GM23248 (cell line): ENCODE measurements around the gene ZNF554. TPM values are rescaled to one million over a fixed set of nuclear protein-coding genes. Genes with fewer than 3 reads are reported as not detected.

Source experiments
- DNase-seq: peaks from one replicate; pipeline ENCODE4 v3.0.0-alpha.2; 2015
- H2AFZ ChIP-seq: fragments of 200-600 bp; sonication (generic); 2 replicates; pipeline ENCODE4 v1.6.1; 2016; ENCODE audit warnings: antibody characterized with exemption
- H3F3A ChIP-seq: fragments of 200-600 bp; sonication (generic); 2 replicates; pipeline ENCODE4 v1.6.1; 2016; ENCODE audit warnings: mild to moderate bottlenecking, antibody characterized with exemption, mixed run types; ENCODE audit not compliant: insufficient read depth
- H3K27ac ChIP-seq: fragments of 200-600 bp; sonication (generic); 2 replicates; pipeline ENCODE4 v1.5.1; 2016; ENCODE audit warnings: mild to moderate bottlenecking
- H3K27me3 ChIP-seq: fragments of 200-600 bp; sonication (generic); replicated peaks from 2 replicates; pipeline ENCODE4 v1.6.1; 2016; ENCODE audit warnings: mild to moderate bottlenecking; ENCODE audit not compliant: insufficient read depth
- H3K36me3 ChIP-seq: fragments of 200-600 bp; sonication (generic); 2 replicates; pipeline ENCODE4 v1.6.1; 2016; ENCODE audit warnings: low read depth, mild to moderate bottlenecking
- H3K4me1 ChIP-seq: fragments of 200-600 bp; sonication (generic); 2 replicates; pipeline ENCODE4 v1.6.1; 2016; ENCODE audit warnings: mild to moderate bottlenecking; ENCODE audit not compliant: insufficient read depth
- H3K4me2 ChIP-seq: fragments of 200-600 bp; sonication (generic); one replicate; pipeline ENCODE4 v1.6.1; 2016; ENCODE audit warnings: mild to moderate bottlenecking; ENCODE audit not compliant: unreplicated experiment
- H3K4me3 ChIP-seq: fragments of 200-600 bp; sonication (generic); 2 replicates; pipeline ENCODE4 v1.5.1; 2016; ENCODE audit warnings: mild to moderate bottlenecking
- H3K79me2 ChIP-seq: fragments of 200-600 bp; sonication (generic); 2 replicates; pipeline ENCODE4 v1.6.1; 2016; ENCODE audit warnings: mild to moderate bottlenecking; ENCODE audit not compliant: insufficient read depth
- H3K9ac ChIP-seq: fragments of 200-600 bp; sonication (generic); 2 replicates; pipeline ENCODE4 v1.6.1; 2016; ENCODE audit warnings: mild to moderate bottlenecking
- H3K9me2 ChIP-seq: fragments of 200-600 bp; sonication (generic); 2 replicates; pipeline ENCODE4 v1.6.1; 2016; ENCODE audit warnings: mixed run types, mild to moderate bottlenecking, moderate library complexity; ENCODE audit not compliant: insufficient read depth
- H3K9me3 ChIP-seq: fragments of 200-600 bp; sonication (generic); one replicate; pipeline ENCODE4 v1.6.1; 2017; ENCODE audit warnings: low read depth
- H4K20me1 ChIP-seq: fragments of 200-600 bp; sonication (generic); 2 replicates; pipeline ENCODE4 v1.6.0; 2016; ENCODE audit not compliant: insufficient read depth
- EZH2 ChIP-seq: fragments of 200-600 bp; sonication (generic); IDR thresholded peaks from 2 replicates; pipeline ENCODE4 v1.6.1; 2018; ENCODE audit warnings: antibody characterized with exemption, mild to moderate bottlenecking; ENCODE audit not compliant: insufficient read depth, poor library complexity, severe bottlenecking
- EZH2phosphoT487 ChIP-seq: fragments of 200-600 bp; sonication (generic); IDR thresholded peaks from 2 replicates; pipeline ENCODE4 v1.6.1; 2018; ENCODE audit warnings: antibody characterized with exemption, moderate library complexity, mild to moderate bottlenecking, low read depth; ENCODE audit not compliant: insufficient read depth
- WGBS, 2 experiments: methylation state at CpG; one replicate each; pipeline ENCODE4 v1.1.6; 2015 to 2017; ENCODE audit warnings: low lambda C conversion rate in 2 of 2, low coverage in 1 of 2; ENCODE audit errors: missing lambda C conversion rate in 2 of 2; 5-methylcytosine and 5-hydroxymethylcytosine counted together
- in situ Hi-C: fragments of 300-500 bp; cut with MboI; formaldehyde crosslinking; loops from 2 replicates; pipeline ENCODE4 v1.15.0; 2020
- polyA plus RNA-seq: library from polyadenylated mRNA; unstranded; fragments of >200 nt; fragmentation: Nextera tagmentation; extraction: Ambion mirVana; gene quantifications from 2 replicates; pipeline ENCODE4 v1.2.1, GENCODE V29; 2016
- total RNA-seq: library from RNA; depleted of rRNA; stranded (reverse); fragments of >200 nt; shearing (Covaris generic); gene quantifications from 2 replicates; pipeline ENCODE4 v1.2.3, GENCODE V29; 2014

ZNF554 gene
- total and polyA plus RNA-seq, 2 experiments from 2014 or later: 1.4 to 2.9 TPM

DNA sequence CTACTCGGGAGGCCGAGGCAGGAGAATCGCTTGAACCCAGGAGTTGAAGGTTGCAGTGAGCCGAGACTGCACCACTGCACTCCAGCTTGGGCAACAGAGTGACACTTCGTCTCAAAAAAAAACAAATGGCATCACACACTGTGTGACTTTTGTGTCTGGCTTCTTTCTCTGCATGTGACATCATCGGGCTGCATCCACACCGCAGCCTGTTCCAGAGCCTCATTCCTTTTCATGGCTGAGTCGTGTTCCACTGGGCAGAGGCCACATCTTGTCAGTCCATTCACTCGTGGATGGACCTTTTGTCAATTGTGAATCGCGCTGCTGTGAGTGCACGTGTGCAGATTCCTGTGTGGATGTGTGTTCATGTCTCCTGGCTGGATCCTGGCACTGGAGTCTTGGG is 26.1 kb upstream of the ZNF554 start:
- no peak overlapping the region for H3K4me3 ChIP-seq
- H3K36me3 ChIP-seq: no peaks in the 10 kb centered on the region
- in situ Hi-C loops: no loop called here
- no peak for DNase-seq
- H2AFZ ChIP-seq: no peak overlapping the region
- H3K9me3 ChIP-seq: no peaks in the 10 kb centered on the region
- no peak overlapping the region for H3K9ac ChIP-seq
- peaks cover 16% of the 10 kb centered on the region for H3K79me2 ChIP-seq
- H3K27me3 ChIP-seq: no peaks in the 10 kb centered on the region
- H3K9me2 ChIP-seq: no peaks in the 10 kb centered on the region
- no peaks in the 10 kb centered on the region for H3K4me1 ChIP-seq
- no peaks in the 10 kb centered on the region for H4K20me1 ChIP-seq
- WGBS, 2 experiments: 94 to 96% methylated on average over 12 of the region's 12 CpGs
- TF ChIP-seq EZH2 (no peak), EZH2phosphoT487 (no peak)
- no peaks in the 10 kb centered on the region for H3F3A ChIP-seq
- no peak overlapping the region for H3K4me2 ChIP-seq
- H3K27ac ChIP-seq: no peak overlapping the region

GRCh38 chr19:2795827-2796658 is 23.6 kb upstream of the ZNF554 start:
- no peaks in the 10 kb centered on the region for H4K20me1 ChIP-seq
- 91 to 94% methylated on average over 21 to 27 of the region's 27 CpGs for WGBS, 2 experiments
- no peaks in the 10 kb centered on the region for H3K9me3 ChIP-seq
- TF ChIP-seq EZH2 (no peak), EZH2phosphoT487 (no peak)
- no peak overlapping the region for H3K27ac ChIP-seq
- no peaks in the 10 kb centered on the region for H3F3A ChIP-seq
- H3K4me2 ChIP-seq: no peak overlapping the region
- no peaks in the 10 kb centered on the region for H3K27me3 ChIP-seq
- no peaks in the 10 kb centered on the region for H3K4me1 ChIP-seq
- H3K36me3 ChIP-seq: no peaks in the 10 kb centered on the region
- no peaks in the 10 kb centered on the region; the same call in 1 of the 2 replicates for H3K79me2 ChIP-seq
- DNase-seq: no peak
- H3K9ac ChIP-seq: no peak overlapping the region
- in situ Hi-C loops: no loop called here
- H3K4me3 ChIP-seq: no peak overlapping the region
- H3K9me2 ChIP-seq: no peaks in the 10 kb centered on the region
- H2AFZ ChIP-seq: no peak overlapping the region

- Histone ChIP-seq H4K20me1 (no peaks in the 10 kb centered on the region), H3K4me1 (no peaks in the 10 kb centered on the region), H3K4me2 (no peak overlapping the region), H3K27ac (no peak overlapping the region), H3F3A (no peaks in the 10 kb centered on the region), H3K4me3 (no peak overlapping the region), H3K36me3 (no peaks in the 10 kb centered on the region), H3K9me3 (no peaks in the 10 kb centered on the region), H3K27me3 (no peaks in the 10 kb centered on the region), H3K9me2 (no peaks in the 10 kb centered on the region), H2AFZ (no peak overlapping the region), H3K9ac (no peak overlapping the region), H3K79me2 (no peaks in the 10 kb centered on the region)
- no peak for DNase-seq
- TF ChIP-seq EZH2 (no peak), EZH2phosphoT487 (no peak)
- in situ Hi-C loops: no loop called here
- 93 to 96% methylated on average over 18 to 23 of the region's 23 CpGs for WGBS, 2 experiments
Measured at GRCh38 chr19:2796659-2797266, 22.9 kb upstream of the ZNF554 start.

- DNase-seq: no peak
- no peaks in the 10 kb centered on the region for H3K9me3 ChIP-seq
- WGBS, 2 experiments: 92 to 95% methylated on average over 15 of the region's 15 CpGs
- H3K4me3 ChIP-seq: no peak overlapping the region
- no peaks in the 10 kb centered on the region for H3K36me3 ChIP-seq
- in situ Hi-C loops: no loop called here
- no peak overlapping the region for H3K9ac ChIP-seq
- H4K20me1 ChIP-seq: no peaks in the 10 kb centered on the region
- TF ChIP-seq EZH2phosphoT487 (no peak), EZH2 (no peak)
- H3K27me3 ChIP-seq: no peaks in the 10 kb centered on the region
- H3K4me2 ChIP-seq: no peak overlapping the region
- H3K79me2 ChIP-seq: no peaks in the 10 kb centered on the region
- H3F3A ChIP-seq: no peaks in the 10 kb centered on the region
- no peaks in the 10 kb centered on the region for H3K9me2 ChIP-seq
- H3K4me1 ChIP-seq: no peaks in the 10 kb centered on the region
- H2AFZ ChIP-seq: no peak overlapping the region
- no peak overlapping the region for H3K27ac ChIP-seq
Measured at GRCh38 chr19:2797280-2797679, 22.4 kb upstream of the ZNF554 start.
